Cardiac muscle cell (in vitro differentiated cells and primary cell): ENCODE data around the gene PHF2. TPM values are rescaled to one million over a fixed set of nuclear protein-coding genes. Genes with fewer than 3 reads are reported as not detected.
A peak's percentile ranks its signal among the peaks of the same experiment; 100 is the strongest.

Experiments
- DNase-seq, 2 donors: peaks; one replicate each; pipeline versions ENCODE4 v3.0.0 to v3.0.0-alpha.2; 2010 to 2017; ENCODE audit warnings: low read depth in 1 of 2, low spot score in 1 of 2
- H3K27ac ChIP-seq: fragments of 200-600 bp; sonication (generic); 2 replicates; pipeline ENCODE4 v1.5.1; 2016
- H3K27me3 ChIP-seq: fragments of 200-600 bp; sonication (generic); 2 replicates; pipeline ENCODE4 v1.6.0; 2016; ENCODE audit warnings: control low read depth
- H3K36me3 ChIP-seq: fragments of 200-600 bp; sonication (generic); 2 replicates; pipeline ENCODE4 v1.5.1; 2016; ENCODE audit warnings: control low read depth
- H3K4me1 ChIP-seq: fragments of 200-600 bp; sonication (generic); 2 replicates; pipeline ENCODE4 v1.8.1; 2017; ENCODE audit warnings: low read depth, mild to moderate bottlenecking, mixed run types
- H3K4me3 ChIP-seq: fragments of 200-600 bp; sonication (generic); 2 replicates; pipeline ENCODE4 v1.5.1; 2016; ENCODE audit warnings: mild to moderate bottlenecking
- H3K9me3 ChIP-seq: fragments of 200-600 bp; sonication (generic); 2 replicates; pipeline ENCODE4 v1.5.1; 2017; ENCODE audit warnings: low read depth, mild to moderate bottlenecking, control low read depth
- CTCF ChIP-seq: IDR thresholded peaks from 2 replicates; pipeline ENCODE4 v1.5.1; 2012; ENCODE audit warnings: low read depth, mild to moderate bottlenecking, low read length
- polyA plus RNA-seq: library from polyadenylated mRNA; unstranded; fragments of >200 nt; fragmentation: Nextera tagmentation; extraction: Ambion mirVana; gene quantifications from 2 replicates; pipeline ENCODE4 v1.2.1, GENCODE V29; 2016
- total RNA-seq: library from RNA; depleted of rRNA; stranded (reverse); fragments of >200 nt; gene quantifications from 2 replicates; pipeline ENCODE4 v1.2.3, GENCODE V29; 2016

The PHF2 gene
- 24.1 and 33.7 TPM in 2 replicates for total RNA-seq
- polyA plus RNA-seq: 14.1 and 20.8 TPM in 2 replicates

DNA sequence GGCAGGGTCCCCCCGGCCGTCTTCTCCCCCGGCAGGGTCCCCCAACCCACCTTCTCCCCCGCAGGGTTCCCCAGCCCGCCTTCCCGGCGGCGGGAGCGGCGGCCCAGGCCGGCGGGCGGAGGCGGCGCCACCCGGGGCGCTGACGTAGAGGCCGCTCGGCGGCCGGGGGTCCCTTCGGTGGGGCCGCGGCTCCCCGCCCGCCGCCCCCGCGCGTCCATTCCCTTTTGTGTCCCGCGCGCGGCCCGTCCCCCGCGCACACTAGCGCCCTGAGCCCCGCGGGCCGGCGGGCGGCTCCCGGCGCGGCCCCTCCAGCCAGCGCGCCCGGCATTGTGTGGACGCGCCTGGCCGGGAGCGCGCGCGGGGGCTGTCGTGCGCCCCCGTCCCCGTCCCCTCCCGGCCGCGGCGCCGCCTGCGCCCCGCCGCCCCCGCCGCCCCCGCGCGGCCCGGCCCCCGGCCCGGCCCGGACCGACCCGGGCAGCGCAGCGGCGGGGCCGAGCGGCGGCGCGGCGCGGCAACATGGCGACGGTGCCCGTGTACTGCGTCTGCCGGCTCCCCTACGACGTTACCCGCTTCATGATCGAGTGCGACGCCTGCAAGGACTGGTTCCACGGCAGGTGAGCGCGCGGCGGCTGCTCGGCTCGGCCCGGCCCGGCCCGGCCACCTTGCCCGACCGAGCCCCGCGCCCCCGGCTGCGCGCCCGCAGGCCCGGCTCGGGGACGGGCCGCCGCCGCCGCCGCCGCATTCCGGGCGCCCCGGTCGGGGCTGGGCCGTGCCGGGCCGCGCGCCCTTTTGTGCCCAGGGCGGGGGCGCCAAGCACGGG is at the start of gene PHF2:
Gene PHF2, plus strand, starts transcription at position 327 of the 820 bp plus-strand sequence. Its CDS starts 190 bp downstream, at position 517.
- TF ChIP-seq CTCF: no peak
- H3K4me3 ChIP-seq: peak within 1 kb of the TSS; percentile 99
- H3K9me3 ChIP-seq: no peaks in the 10 kb centered on the region
- peak within 1 kb of the TSS; percentile 82 for H3K27ac ChIP-seq
- H3K4me1 ChIP-seq: peaks cover 8% of the 10 kb centered on the region
- no peaks in the 10 kb centered on the region for H3K27me3 ChIP-seq
- no peaks in the 10 kb centered on the region for H3K36me3 ChIP-seq
- DNase-seq: peak; percentile 33 to 59

GRCh38 chr9:93531374-93531773 is 45.0 kb upstream of the PHF2 start:
- TF ChIP-seq CTCF: no peak
- Histone ChIP-seq H3K36me3 (peaks cover 50% of the 10 kb centered on the region), H3K9me3 (no peaks in the 10 kb centered on the region), H3K4me3 (no peak overlapping the region), H3K27ac (no peak overlapping the region), H3K4me1 (peaks cover 10% of the 10 kb centered on the region), H3K27me3 (no peaks in the 10 kb centered on the region)
- no peak for DNase-seq

- Histone ChIP-seq H3K27ac (no peak overlapping the region), H3K4me1 (peaks cover 14% of the 10 kb centered on the region), H3K4me3 (no peak overlapping the region), H3K27me3 (no peaks in the 10 kb centered on the region), H3K9me3 (no peaks in the 10 kb centered on the region), H3K36me3 (peaks cover 50% of the 10 kb centered on the region)
- DNase-seq: no peak
- TF ChIP-seq CTCF: no peak
Measured at GRCh38 chr9:93532141-93532540, 44.2 kb upstream of the PHF2 start.

GRCh38 chr9:93533863-93534262 is 42.5 kb upstream of the PHF2 start:
- no peak overlapping the region for H3K27ac ChIP-seq
- no peak for DNase-seq
- peaks cover 14% of the 10 kb centered on the region for H3K4me1 ChIP-seq
- peaks cover 43% of the 10 kb centered on the region for H3K36me3 ChIP-seq
- no peaks in the 10 kb centered on the region for H3K27me3 ChIP-seq
- no peak overlapping the region for H3K4me3 ChIP-seq
- no peak for TF ChIP-seq CTCF
- no peaks in the 10 kb centered on the region for H3K9me3 ChIP-seq

GRCh38 chr9:93536167-93536566 is 40.2 kb upstream of the PHF2 start:
- Histone ChIP-seq H3K36me3 (peaks cover 20% of the 10 kb centered on the region), H3K27me3 (no peaks in the 10 kb centered on the region), H3K4me3 (no peak overlapping the region)

More at GRCh38 chr9:93536167-93536566, 40.2 kb upstream of the PHF2 start:
- TF ChIP-seq CTCF: no peak
- peaks cover 22% of the 10 kb centered on the region for H3K4me1 ChIP-seq
- DNase-seq: peak in 1 of 2 donors; percentile 53
- peak overlapping the region; percentile 66 for H3K27ac ChIP-seq
- H3K9me3 ChIP-seq: no peaks in the 10 kb centered on the region
